ENCODE data around the gene ZCCHC12.
"Not testable (repeated sequence)": the region's sequence is repeated elsewhere in the genome, so short reads cannot be mapped to it uniquely, and the experiment has no call there.

ZCCHC12 gene

DNA sequence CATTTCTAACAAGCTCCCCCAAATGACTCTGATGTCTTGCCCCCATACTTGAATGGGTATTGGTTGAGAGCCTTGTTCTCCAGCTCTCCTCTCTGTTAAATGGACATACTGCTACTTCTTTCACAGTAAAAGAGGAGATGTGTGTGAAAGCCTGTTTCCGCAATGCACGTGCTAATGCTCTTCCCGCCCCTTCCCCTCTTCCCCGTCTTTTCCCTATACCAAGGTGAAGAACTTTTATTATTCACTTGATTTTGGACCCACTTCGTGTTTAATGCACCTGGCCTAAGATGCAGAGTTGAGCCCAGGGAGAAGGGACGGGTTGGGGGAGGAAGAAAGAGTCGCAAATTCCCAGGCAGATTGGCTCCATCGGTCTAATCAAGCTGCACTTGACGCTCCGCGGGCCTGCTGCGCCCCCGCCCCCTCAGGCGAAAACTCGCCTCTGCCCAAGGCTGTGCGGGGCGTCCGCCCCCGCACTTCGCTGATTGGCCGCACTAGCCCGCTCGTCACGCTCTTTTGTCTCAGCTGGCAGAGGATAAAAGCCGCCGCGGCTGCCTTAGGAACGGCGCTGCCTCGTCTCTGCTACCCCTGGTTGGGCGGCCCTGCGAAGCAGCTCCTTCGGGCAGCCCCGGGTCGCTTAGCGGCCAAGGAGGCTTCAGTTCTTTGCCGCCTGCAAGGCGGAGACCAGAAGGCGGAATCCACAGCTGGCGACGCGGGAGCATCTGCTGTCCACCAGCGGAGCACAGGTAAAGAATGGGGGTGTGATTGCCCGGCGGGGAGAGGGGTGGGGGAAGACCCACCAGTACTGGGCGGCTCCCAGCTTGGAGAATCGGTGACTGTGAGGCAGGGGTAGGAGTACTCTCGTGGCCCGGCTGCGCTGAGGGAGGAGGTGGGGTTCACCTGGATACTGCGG lies at the start of gene ZCCHC12:
ZCCHC12 (plus strand) TSS at position 562 of the 910 bp plus-strand sequence. CDS start 1,421 bp downstream, outside the sequence.
- peak; percentile 85 for DNase-seq

DNA sequence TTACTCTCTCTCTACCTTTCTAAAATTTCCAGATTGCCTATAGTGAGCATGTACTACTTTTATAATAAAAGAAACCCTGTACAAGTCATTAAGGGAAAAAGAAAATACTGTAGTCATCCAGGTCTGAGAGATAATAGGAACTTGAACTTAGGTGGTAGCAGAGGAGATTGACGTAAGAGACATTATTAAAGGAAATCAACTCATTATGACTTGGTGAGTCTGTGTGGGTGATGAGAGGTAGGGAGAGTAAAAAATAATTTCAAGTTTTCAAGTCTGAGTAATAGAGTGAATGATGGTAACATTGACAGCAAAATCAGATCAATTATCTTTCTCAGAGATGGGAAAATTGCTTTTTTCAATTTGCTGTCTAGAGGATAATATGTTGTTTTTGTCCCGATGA lies 44.0 kb upstream of the ZCCHC12 start:
- no peak for DNase-seq

DNA sequence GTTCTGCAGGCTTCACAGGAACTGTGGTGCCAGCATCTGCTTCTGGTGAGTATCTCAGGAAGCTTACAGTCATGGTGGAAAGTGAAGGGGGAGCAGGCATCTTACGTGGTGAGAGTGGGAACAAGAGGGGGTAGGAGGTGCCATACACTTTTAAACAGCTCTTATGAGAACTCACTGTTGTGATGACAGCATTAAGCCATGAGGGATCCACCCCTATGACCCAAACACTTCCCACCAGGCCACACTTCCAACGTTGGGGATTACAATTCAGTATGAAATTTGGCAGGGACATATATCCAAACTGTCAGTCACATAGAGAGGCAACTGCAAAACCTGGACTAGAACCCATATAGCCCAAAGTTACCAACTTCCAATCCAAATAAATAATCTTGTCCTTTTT lies 43.1 kb upstream of the ZCCHC12 start:
- DNase-seq = no peak

DNA sequence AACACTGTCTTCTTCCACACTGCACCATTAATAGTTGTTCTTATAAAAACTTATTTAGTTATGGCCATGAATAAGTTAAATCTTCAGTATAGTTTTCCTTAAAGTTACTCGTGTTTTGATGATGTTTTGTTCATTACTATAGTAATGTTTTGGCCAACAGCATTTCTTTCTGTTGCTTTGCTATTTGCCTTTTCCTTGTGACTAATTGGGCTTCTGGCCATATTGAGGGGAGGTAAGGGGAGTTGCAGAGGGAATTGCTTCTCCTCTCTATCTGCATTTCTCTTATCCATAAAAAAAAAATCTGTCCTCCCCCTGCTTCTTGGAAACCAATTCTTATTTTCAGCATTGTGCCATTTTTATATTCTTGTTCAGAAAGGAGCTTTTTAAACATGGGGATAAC lies 42.7 kb upstream of the ZCCHC12 start:
- DNase-seq = no peak

DNA sequence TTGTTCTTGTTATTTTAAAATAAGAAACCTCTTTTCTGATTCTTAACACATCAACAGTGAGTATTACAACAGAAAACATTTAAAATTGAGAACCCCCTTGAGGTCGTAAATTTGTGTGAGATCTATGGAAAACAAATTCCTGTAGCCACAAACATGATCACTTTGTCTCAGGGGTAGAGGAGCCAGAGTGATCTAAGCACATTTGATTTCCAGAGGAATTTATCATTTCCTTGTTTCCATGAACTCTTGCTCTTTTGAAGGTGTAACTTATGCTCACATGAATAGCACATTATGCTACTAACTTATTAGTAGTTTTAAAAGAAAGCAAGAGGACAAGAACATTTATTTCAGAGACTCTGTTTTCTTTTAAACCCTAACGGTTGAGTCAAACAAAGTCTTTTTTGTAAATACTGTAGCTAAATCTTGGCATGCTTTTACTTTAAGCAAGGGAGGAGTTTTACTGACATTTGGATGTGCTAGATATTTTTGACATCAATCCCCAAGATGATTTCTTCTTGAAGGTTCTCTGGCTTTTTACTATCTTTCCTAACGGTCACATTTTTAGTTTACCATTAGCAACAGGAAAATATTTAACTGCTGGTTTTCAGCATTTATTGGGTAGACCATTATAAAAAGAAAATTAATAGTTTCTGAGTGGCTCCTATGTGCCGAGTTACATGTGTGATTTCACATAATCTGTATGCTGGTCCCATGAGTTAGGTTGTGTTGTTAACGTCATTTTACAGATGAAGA lies 27.9 kb upstream of the ZCCHC12 start:
- DNase-seq = no peak

DNA sequence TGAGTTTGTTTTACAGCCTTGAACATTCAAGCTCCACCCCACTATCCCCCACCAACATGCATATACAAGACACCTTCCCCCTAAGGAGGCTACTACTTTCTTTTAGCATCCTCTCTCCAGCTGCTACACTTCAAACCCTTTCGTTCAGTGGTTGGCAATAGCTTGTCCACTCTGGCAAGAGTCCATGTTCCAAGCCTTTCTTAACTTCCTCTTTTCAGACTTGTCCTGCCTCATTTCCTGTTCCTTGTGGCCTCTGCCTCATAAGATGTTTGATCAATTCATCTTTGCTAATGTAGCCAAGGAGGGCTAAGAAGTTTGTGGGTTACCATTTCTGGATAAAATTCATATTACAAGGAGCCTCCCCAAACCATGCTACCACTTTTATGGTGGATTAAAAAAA lies 20.8 kb upstream of the ZCCHC12 start:
- DNase-seq = no peak

DNA sequence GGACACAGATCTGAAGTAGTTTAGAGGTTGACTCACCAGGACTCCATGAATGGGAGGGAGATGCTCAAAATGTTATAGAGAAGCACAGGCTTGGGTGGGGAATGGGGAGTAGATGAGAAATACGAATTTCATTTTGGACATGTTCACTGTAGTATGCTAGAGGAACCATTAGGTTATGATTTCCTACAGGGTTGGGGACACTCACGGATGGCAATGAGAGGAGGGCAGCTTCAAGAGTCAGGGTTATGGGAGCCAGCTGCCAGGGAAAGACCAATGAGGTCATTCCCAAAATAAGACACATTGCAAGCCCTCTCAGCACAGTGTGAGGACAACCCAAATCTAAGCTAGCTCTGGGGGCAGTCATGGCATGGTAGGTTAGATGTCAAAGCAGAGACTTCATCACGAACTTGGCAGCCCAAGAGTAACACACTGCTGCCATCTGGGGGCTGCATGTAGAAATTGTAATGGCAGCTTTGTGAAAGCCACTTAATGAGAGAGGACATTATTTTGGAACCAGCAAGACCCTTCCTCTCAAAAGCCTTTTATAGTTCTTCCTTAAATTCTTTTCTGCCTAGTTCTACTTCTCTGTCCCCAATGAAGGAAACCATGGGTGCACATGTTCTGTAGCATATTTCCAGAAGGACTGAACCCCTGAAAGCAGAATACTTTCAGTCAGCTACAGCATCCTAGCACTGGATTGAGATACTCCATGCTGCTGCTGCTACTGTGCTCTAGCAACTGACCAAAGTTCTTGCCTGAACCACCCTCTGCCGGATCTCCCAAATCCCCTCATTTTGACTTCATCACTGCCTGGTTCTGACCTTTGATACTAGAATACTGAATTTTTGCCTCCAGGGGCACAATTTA lies 16.2 kb upstream of the ZCCHC12 start:
- peak; percentile 66 for DNase-seq

DNA sequence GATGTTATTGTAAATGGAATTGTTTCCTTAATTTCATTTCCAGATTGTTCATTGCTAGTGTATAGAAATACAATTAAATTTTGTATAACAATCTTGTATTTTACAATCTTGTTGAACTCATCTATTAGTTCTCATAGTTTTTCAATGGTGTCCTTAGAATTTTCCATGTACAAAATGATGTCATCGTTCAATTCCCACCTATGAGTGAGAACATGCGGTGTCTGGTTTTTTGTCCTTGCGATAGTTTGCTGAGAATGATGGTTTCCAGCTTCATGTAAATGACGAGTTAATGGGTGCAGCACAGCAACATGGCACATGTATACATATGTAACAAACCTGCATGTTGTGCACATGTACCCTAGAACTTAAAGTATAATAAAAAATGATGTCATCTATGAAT lies 6.4 kb upstream of the ZCCHC12 start:
- not testable (repeated sequence) for DNase-seq

DNA sequence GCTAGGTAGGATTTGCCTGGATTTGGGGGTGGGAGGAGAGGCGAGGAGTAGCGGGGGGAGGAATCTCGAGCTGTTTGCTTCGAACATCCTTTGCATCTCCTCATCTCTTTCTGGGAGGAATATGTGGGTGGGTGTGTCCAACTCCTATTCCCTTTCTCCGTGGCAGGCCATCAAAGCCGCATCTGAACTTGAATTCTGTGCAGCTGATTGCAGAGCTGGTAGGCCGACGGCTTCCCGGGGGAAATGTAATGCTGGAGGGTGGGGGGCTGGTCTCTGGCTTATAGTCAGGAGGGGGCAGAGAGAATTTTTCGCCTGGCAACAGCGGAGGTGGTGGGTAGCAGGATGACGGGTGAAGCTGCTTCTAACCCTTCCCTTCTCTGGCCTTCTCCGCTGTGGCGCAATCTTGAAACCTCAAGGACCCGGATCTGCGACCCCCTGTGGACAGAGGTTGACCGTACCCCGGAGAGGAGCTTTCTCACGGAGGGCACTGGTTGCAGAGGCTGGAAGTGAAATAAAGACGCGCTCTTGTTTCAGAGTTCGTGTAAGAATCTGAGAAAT lies 628 bp downstream of the ZCCHC12 start:
- no peak for DNase-seq

DNA sequence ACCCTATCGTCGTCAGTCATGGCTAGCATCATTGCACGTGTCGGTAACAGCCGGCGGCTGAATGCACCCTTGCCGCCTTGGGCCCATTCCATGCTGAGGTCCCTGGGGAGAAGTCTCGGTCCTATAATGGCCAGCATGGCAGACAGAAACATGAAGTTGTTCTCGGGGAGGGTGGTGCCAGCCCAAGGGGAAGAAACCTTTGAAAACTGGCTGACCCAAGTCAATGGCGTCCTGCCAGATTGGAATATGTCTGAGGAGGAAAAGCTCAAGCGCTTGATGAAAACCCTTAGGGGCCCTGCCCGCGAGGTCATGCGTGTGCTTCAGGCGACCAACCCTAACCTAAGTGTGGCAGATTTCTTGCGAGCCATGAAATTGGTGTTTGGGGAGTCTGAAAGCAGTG lies 1.6 kb downstream of the ZCCHC12 start:
- no peak for DNase-seq

DNA sequence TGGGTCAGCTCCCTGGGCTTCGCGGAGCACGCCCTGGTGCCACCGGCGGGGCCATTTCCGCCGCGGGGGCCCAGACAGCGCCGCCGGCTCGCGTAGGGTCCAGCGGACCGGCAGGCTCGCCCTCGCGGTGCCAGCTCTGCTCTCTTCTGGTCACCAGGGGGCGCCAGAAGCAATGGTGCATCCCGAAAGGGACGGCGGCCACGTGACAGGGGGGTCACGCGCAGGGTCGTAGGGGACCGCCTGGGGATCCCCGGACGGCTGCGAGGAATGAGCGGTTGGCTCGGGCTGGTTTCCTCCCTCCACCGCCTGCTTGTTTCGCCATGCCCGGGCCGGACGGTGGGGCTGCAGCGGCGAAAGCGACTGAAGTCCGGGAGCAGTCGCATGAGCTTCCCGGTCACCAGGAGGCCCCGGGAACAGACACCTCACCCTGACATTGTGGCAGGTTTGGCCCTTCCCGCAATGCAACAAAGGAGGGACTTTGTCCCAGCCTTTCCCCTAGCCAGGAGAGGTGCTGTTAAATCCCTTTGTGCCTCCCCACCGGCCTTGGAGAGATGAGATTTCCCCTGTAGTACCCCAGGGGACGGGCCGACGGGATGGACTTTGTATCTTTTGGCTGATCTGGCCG lies 15.8 kb downstream of the ZCCHC12 start:
- DNase-seq = peak; percentile 44

DNA sequence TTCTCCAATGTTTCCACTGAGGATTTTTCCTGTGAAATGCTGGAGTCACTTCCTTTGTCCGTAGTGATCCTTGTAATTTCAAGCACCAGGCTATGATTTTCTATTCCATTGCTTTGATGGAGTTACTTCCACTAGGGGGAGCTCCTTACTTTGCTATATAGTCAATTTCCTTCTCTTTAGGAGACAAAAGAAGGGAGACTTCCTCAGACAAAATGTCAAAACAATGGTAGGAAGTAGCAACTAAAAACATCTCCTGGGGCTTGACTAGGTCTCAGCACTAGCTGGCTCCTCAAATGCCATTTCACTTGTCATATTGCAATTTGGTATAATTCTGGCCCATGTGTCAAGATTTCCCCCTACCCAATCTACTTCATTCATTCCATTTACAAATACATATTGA lies 24.1 kb downstream of the ZCCHC12 start:
- DNase-seq = peak; percentile 79

DNA sequence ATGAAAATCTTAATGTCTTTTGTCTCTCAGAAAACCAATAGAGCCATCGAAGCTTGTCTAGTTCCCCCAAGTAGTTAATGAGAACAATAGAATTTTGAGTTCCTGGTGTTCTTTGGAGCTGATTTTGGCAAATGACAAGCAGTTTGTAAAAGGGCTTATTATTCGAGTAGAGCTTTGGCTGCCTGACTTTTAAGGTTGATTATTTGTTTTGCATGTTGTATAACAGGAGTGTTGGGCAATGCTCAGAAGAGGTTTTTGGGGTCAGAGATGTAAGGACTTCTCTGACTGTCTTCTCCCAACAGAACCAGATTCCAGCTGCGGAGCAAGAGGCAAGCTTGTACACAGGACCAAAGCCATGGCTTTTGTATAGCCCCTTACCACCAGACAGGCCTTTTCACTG lies 30.0 kb downstream of the ZCCHC12 start:
- DNase-seq = no peak

DNA sequence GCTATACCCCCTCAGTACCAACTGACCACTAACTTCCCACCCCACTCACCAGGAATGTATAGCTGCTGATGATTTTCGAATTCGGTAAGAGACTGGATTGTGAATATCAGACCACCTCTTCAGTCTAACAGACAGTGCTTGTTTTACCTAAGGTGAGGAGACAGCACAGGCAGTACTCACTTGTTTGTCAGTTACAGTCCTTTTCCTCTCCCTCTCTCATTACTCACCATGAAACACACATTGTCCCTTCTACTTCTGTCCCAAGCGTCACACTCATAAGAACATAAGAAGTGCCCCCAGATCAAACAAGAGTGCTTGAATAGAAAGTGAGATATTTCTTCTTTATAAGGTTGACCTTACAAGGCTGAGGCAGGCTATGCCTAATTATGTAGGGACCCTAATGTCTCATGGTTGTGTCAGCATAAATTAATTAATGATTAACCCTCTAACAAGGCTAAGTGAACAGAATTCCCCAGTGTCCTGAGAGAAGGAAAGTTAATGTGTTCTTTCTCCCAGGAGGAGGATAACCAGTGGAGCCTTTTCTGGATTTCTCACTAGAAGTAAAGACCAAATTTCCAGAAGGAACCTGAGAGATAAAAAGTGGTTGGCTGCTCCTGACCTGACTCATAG lies 32.2 kb downstream of the ZCCHC12 start:
- no peak for DNase-seq

DNA sequence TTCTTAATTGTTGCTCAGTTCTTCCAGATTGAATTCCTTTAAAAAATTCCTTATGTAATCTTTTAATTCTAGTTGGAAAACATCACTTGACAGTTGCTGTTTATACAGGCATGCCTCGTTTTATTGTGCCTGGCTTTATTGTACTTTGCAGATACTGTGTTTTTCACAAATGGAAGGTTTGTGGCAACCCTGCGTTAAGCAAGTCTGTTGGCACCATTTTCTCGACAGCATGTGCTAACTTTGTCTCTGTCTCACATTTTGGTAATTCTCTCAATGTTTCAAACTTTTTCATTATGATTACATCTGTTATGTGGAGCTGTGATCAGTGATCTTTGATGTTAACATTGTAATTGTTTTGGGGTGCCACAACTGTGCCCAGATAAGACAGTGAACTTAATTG lies 33.4 kb downstream of the ZCCHC12 start:
- no peak for DNase-seq

DNA sequence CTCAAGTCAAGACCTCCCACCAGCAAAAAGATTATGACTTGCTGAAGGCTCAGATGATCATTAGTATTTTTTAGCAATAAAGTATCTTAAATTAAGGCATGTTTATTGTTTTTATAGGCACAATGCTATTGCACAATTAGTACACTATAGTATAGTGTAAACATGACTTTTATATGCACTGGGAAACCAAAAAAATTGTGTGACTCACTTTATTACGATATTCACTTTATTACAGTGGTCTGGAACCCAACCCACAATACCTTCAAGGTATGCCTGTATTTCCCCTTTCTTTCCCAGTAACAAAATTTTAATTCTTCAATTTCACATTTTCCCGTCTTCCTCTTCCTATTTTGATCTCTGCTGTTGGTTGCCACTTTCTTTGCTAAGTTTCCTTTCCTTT lies 37.7 kb downstream of the ZCCHC12 start:
- DNase-seq = no peak

DNA sequence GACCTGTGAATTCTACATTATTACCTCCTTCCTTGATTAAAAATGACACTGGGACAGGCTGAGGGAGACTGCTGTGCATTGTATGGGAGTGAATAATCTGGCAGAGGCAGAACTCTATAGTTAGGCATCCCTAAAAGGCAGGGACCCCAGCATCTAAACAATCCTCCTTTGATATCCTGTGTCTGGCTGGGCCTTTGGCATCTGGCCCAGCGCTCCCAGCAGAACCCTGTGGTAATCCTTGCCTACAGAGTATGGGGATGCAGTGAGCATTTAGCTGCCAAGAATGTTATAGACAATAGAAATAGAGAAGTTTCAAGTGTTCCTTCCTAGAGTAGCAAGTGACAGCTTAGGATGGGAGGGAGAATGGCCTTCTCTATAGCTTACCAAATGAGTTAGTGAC lies 38.5 kb downstream of the ZCCHC12 start:
- no peak for DNase-seq

DNA sequence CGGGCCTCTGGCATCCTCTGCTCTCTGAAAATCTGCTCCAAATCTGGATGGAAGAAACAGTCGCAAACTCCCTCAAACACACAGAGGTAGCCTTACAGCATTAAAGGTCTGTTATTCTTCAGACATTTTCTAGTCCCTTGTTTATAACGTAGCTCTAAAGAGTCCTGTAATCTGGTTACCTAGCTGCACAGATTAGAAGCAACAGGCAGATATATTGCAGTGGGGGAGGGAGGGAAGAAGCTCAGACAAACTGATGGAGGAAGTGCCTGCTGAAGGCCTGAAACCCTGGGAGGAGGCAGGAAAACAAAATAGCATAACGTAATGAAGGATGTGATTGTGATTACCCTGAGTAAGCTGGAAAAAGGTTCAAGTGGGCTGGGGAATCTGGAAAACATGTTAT lies 39.4 kb downstream of the ZCCHC12 start:
- DNase-seq = no peak

DNA sequence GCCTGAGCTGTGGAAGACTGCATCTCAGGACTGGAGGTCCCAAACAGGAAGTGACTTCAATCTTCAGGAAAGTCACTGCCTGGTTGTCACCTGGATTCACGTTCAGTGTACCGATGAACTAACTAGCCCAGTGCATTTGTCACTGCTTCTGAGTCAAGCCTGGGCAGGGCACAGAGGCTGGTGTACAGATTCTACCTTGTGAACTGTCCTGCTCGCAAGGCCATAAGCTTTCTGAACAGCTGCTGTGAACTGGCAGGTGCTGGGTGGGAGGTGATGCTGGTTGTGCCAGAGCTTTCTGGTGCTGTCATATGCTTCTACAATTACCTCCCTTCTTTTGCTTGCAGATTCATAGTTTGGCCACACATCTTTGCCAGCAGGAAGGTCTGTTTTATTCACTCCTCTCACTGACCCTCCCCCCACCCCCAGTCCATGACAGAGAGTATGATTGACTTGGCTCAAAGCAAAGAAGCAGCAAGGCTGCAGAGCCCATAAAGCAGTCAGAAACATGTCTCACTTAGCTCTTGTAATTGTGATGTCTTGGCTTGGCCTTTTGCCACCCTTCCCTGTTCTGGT lies 40.5 kb downstream of the ZCCHC12 start:
- DNase-seq = no peak

DNA sequence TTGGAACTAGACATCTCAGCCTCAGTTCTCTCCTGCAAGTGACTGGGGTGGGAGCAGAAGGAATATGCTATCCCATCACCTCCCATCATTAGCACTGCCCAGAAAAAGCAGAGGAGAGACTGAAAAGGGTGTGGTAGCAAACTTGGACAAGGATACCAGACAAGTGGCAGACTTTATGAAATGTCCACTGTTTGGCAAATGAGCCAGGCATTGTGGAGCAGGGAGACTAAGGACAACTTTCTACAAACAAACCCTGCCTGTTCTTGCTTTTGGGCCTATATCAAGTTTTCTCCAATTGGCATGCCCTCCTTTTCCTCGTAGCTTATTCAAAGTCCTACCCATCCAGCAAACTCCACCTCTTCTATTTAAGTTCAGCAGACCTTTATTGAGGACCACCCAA lies 41.6 kb downstream of the ZCCHC12 start:
- DNase-seq = no peak

DNA sequence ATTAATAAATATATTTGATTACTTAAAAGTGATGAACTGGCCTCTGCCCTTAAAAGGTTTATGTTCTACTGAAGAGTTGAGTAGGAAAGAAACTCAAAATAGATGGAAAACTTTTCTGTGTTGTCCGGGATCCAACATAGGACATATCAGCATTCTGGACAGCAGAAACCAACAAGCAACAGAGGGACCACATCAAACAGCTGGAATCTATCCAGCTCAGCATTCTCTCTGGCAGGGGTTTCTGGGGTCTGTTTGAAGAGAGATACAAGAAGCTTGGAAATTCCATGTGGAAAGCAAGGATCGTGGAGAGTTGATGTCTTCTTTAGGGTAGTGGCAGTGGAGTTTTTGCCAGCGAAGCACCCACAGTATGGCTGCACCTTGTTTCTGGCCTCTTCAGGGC lies 43.6 kb downstream of the ZCCHC12 start:
- DNase-seq = no peak
